Measurements from ENCODE around the gene CDH22. TPM values are rescaled to one million over a fixed set of nuclear protein-coding genes. Genes with fewer than 3 reads are reported as not detected.

CDH22 gene
- total and polyA plus RNA-seq, 5 experiments from 2014 or later: not detected

GRCh38 chr20:46250772-46251171 is 57.5 kb downstream of the CDH22 start:
- Mint-ChIP-seq H3K27me3 (peaks cover 35 to 88% (median 70%) of the 10 kb centered on the region in 5 donors), H3K4me1 (peaks cover 5 to 14% (median 7%) of the 10 kb centered on the region in 4 donors), H3K9me3 (no peaks in the 10 kb centered on the region), H3K36me3 (no peaks in the 10 kb centered on the region), H3K4me3 (no peak overlapping the region), H3K27ac (no peak overlapping the region)
- DNase-seq (no peak), ATAC-seq (no peak)
- POLR2A ChIA-PET: no interaction called here

- peaks cover 5 to 14% (median 7%) of the 10 kb centered on the region in 4 donors for H3K4me1 Mint-ChIP-seq
- H3K9me3 Mint-ChIP-seq: no peaks in the 10 kb centered on the region
- ATAC-seq (no peak), DNase-seq (no peak)
- H3K27ac Mint-ChIP-seq: no peak overlapping the region
- POLR2A ChIA-PET: interaction anchor here (0.6 kb wide), 1 partner anchor 248 kb away, joined by 3 read pairs; no protein-coding TSS in a partner anchor
- H3K27me3 Mint-ChIP-seq: peaks cover 44 to 96% (median 79%) of the 10 kb centered on the region in 5 donors
- H3K36me3 Mint-ChIP-seq: no peaks in the 10 kb centered on the region
- H3K4me3 Mint-ChIP-seq: no peak overlapping the region
Measured at GRCh38 chr20:46249671-46250070, 58.6 kb downstream of the CDH22 start.

- H3K4me3 Mint-ChIP-seq: no peak overlapping the region
- DNase-seq: peak in 1 of 10 donors; percentile 11
- peak overlapping the region in 1 of 10 donors; percentile 32 for H3K27ac Mint-ChIP-seq
- H3K9me3 Mint-ChIP-seq: no peaks in the 10 kb centered on the region
- H3K4me1 Mint-ChIP-seq: peaks cover 5 to 14% (median 6%) of the 10 kb centered on the region in 4 donors
- H3K36me3 Mint-ChIP-seq: no peaks in the 10 kb centered on the region
- ATAC-seq: peak in 1 of 2 donors; percentile 46
- POLR2A ChIA-PET: no interaction called here
- peaks cover 35 to 83% (median 63%) of the 10 kb centered on the region in 5 donors for H3K27me3 Mint-ChIP-seq
Measured at GRCh38 chr20:46246559-46246958, 61.7 kb downstream of the CDH22 start.

- no peak overlapping the region for H3K4me3 Mint-ChIP-seq
- DNase-seq (no peak), ATAC-seq (no peak)
- POLR2A ChIA-PET: no interaction called here
- peaks cover 26 to 67% (median 46%) of the 10 kb centered on the region in 5 donors for H3K27me3 Mint-ChIP-seq
- H3K27ac Mint-ChIP-seq: no peak overlapping the region
- H3K4me1 Mint-ChIP-seq: peaks cover 2 to 8% (median 6%) of the 10 kb centered on the region in 4 donors
- no peaks in the 10 kb centered on the region for H3K9me3 Mint-ChIP-seq
- no peaks in the 10 kb centered on the region for H3K36me3 Mint-ChIP-seq
Measured at GRCh38 chr20:46243707-46244628, 64.3 kb downstream of the CDH22 start.

- POLR2A ChIA-PET: no interaction called here
- H3K4me1 Mint-ChIP-seq: peaks cover 2 to 8% (median 6%) of the 10 kb centered on the region in 4 donors
- H3K27me3 Mint-ChIP-seq: peaks cover 20 to 51% (median 39%) of the 10 kb centered on the region in 5 donors
- H3K27ac Mint-ChIP-seq: no peak overlapping the region
- DNase-seq (no peak), ATAC-seq (no peak)
- no peaks in the 10 kb centered on the region for H3K36me3 Mint-ChIP-seq
- no peak overlapping the region for H3K4me3 Mint-ChIP-seq
- no peaks in the 10 kb centered on the region for H3K9me3 Mint-ChIP-seq
Measured at GRCh38 chr20:46242390-46242789, 65.9 kb downstream of the CDH22 start.

- Mint-ChIP-seq H3K27ac (no peak overlapping the region), H3K27me3 (peaks cover 20 to 40% (median 29%) of the 10 kb centered on the region in 5 donors), H3K9me3 (no peaks in the 10 kb centered on the region), H3K4me1 (no peaks in the 10 kb centered on the region), H3K4me3 (no peak overlapping the region), H3K36me3 (no peaks in the 10 kb centered on the region)
- ATAC-seq (no peak), DNase-seq (no peak)
- POLR2A ChIA-PET: no interaction called here
Measured at GRCh38 chr20:46240881-46241280, 67.4 kb downstream of the CDH22 start.

GRCh38 chr20:46240065-46240464 is 68.2 kb downstream of the CDH22 start:
- no peak for ATAC-seq
- Mint-ChIP-seq H3K36me3 (no peaks in the 10 kb centered on the region), H3K27ac (no peak overlapping the region), H3K4me1 (no peaks in the 10 kb centered on the region), H3K4me3 (no peak overlapping the region), H3K9me3 (peaks cover 0 to 2% (median 0%) of the 10 kb centered on the region in 9 donors), H3K27me3 (peaks cover 12 to 40% (median 27%) of the 10 kb centered on the region in 5 donors)
- DNase-seq: no peak
- POLR2A ChIA-PET: no interaction called here

GRCh38 chr20:46237736-46238135 is 70.6 kb downstream of the CDH22 start:
- H3K4me3 Mint-ChIP-seq: no peak overlapping the region
- H3K4me1 Mint-ChIP-seq: no peaks in the 10 kb centered on the region
- POLR2A ChIA-PET: no interaction called here
- H3K9me3 Mint-ChIP-seq: peaks cover 0 to 2% (median 0%) of the 10 kb centered on the region in 9 donors
- H3K27ac Mint-ChIP-seq: no peak overlapping the region
- ATAC-seq (no peak), DNase-seq (no peak)
- no peaks in the 10 kb centered on the region for H3K36me3 Mint-ChIP-seq
- peaks cover 2 to 36% (median 29%) of the 10 kb centered on the region in 5 donors for H3K27me3 Mint-ChIP-seq

- DNase-seq (no peak), ATAC-seq (no peak)
- H3K4me1 Mint-ChIP-seq: no peaks in the 10 kb centered on the region
- POLR2A ChIA-PET: no interaction called here
- H3K27me3 Mint-ChIP-seq: peaks cover 4 to 40% (median 34%) of the 10 kb centered on the region in 5 donors
- peaks cover 0 to 2% (median 0%) of the 10 kb centered on the region in 9 donors for H3K9me3 Mint-ChIP-seq
- H3K36me3 Mint-ChIP-seq: no peaks in the 10 kb centered on the region
- H3K4me3 Mint-ChIP-seq: no peak overlapping the region
- no peak overlapping the region for H3K27ac Mint-ChIP-seq
Measured at GRCh38 chr20:46237227-46237626, 71.1 kb downstream of the CDH22 start.

- POLR2A ChIA-PET: no interaction called here
- peaks cover 9 to 42% (median 34%) of the 10 kb centered on the region in 5 donors for H3K27me3 Mint-ChIP-seq
- DNase-seq (no peak), ATAC-seq (no peak)
- H3K4me1 Mint-ChIP-seq: peaks cover 0 to 1% (median 0%) of the 10 kb centered on the region in 4 donors
- no peak overlapping the region for H3K4me3 Mint-ChIP-seq
- no peak overlapping the region for H3K27ac Mint-ChIP-seq
- peaks cover 0 to 4% (median 0%) of the 10 kb centered on the region in 9 donors for H3K9me3 Mint-ChIP-seq
- no peaks in the 10 kb centered on the region for H3K36me3 Mint-ChIP-seq
Measured at GRCh38 chr20:46235077-46235476, 73.2 kb downstream of the CDH22 start.

GRCh38 chr20:46233701-46234100 is 74.6 kb downstream of the CDH22 start:
- Mint-ChIP-seq H3K27ac (no peak overlapping the region), H3K9me3 (peaks cover 0 to 4% (median 0%) of the 10 kb centered on the region in 9 donors), H3K4me1 (peaks cover 0 to 1% (median 0%) of the 10 kb centered on the region in 4 donors), H3K4me3 (no peak overlapping the region), H3K36me3 (no peaks in the 10 kb centered on the region), H3K27me3 (peaks cover 11 to 51% (median 40%) of the 10 kb centered on the region in 5 donors)
- POLR2A ChIA-PET: no interaction called here
- ATAC-seq (no peak), DNase-seq (no peak)

GRCh38 chr20:46232539-46232938 is 75.8 kb downstream of the CDH22 start:
- Mint-ChIP-seq H3K36me3 (no peaks in the 10 kb centered on the region), H3K9me3 (peaks cover 0 to 4% (median 0%) of the 10 kb centered on the region in 9 donors), H3K27me3 (peaks cover 13 to 56% (median 43%) of the 10 kb centered on the region in 5 donors), H3K4me3 (no peak overlapping the region), H3K4me1 (peaks cover 0 to 1% (median 0%) of the 10 kb centered on the region in 4 donors), H3K27ac (peak overlapping the region in 1 of 10 donors; percentile 63)
- ATAC-seq (no peak), DNase-seq (no peak)
- POLR2A ChIA-PET: no interaction called here

GRCh38 chr20:46230801-46231282 is 77.5 kb downstream of the CDH22 start:
- no peaks in the 10 kb centered on the region for H3K36me3 Mint-ChIP-seq
- no peak overlapping the region for H3K27ac Mint-ChIP-seq
- DNase-seq (no peak), ATAC-seq (peak in 1 of 2 donors; percentile 30)
- peaks cover 0 to 4% (median 0%) of the 10 kb centered on the region in 9 donors for H3K9me3 Mint-ChIP-seq
- POLR2A ChIA-PET: no interaction called here
- H3K4me3 Mint-ChIP-seq: no peak overlapping the region
- H3K4me1 Mint-ChIP-seq: peaks cover 0 to 4% (median under 1%) of the 10 kb centered on the region in 4 donors
- peaks cover 20 to 71% (median 44%) of the 10 kb centered on the region in 5 donors for H3K27me3 Mint-ChIP-seq
